ENCODE data around the gene MTAP.

GRCh38 chr9:21890696-21891095 lies 88.3 kb downstream of the MTAP start:
- no peak for TF ChIP-seq CTCF (IDR thresholded peaks at IDR 0.05)
- TF ChIP-seq EZH2 (IDR thresholded peaks at IDR 0.05; ENCODE audit: borderline replicate concordance, insufficient read depth, low read depth, low read length, poor library complexity, severe bottlenecking): no peak

Data from B cell (primary cell).